ENCODE measurements around the gene EVI5.

Gene EVI5

DNA sequence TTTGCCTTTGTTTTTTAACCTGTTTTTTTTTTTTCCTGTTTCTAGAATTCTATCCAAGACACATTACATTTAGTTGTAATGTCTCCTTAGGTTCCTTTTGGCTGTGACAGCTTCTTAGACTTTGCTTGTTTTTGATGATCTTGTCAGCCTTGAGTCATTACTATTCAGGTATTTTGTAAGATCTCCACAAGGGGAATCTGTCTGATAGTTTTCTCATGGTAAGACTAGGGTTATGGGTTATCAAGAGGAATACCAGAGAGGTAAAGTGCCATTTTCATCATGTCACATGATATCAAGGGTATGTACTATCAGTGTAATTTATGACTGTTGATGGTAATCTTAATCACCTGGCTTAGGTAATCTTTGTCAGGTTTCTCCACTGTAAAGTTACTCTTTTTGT, 199.1 kb downstream of the EVI5 start:
- in situ Hi-C loops (cut with MboI; ENCODE audit: low sequenced_read_pairs), result loop anchor here (25.0 kb wide), 1 partner anchor 99 kb away; the partner anchor contains the start of gene GFI1

DNA sequence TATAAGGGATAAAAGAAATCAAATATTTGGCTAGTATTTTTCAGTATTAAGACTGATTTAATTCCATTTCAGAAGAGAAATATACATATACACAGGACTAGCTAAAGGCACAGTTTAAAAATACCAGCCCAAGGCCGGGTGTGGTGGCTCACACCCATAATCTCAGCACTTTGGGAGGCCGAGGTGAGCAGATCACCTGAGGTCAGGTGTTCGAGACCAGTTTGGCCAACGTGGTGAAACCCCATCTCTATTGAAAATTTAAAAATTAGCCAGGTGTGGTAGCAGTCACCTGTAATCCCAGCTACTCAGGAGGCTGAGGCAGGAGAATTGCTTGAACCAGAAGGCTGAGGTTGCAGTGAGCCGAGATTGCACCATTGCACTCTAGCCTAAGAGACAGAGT, 200.1 kb downstream of the EVI5 start:
- in situ Hi-C loops (cut with MboI; ENCODE audit: low sequenced_read_pairs), result loop anchor here (25.0 kb wide), 1 partner anchor 98 kb away; the partner anchor contains the start of gene GFI1

DNA sequence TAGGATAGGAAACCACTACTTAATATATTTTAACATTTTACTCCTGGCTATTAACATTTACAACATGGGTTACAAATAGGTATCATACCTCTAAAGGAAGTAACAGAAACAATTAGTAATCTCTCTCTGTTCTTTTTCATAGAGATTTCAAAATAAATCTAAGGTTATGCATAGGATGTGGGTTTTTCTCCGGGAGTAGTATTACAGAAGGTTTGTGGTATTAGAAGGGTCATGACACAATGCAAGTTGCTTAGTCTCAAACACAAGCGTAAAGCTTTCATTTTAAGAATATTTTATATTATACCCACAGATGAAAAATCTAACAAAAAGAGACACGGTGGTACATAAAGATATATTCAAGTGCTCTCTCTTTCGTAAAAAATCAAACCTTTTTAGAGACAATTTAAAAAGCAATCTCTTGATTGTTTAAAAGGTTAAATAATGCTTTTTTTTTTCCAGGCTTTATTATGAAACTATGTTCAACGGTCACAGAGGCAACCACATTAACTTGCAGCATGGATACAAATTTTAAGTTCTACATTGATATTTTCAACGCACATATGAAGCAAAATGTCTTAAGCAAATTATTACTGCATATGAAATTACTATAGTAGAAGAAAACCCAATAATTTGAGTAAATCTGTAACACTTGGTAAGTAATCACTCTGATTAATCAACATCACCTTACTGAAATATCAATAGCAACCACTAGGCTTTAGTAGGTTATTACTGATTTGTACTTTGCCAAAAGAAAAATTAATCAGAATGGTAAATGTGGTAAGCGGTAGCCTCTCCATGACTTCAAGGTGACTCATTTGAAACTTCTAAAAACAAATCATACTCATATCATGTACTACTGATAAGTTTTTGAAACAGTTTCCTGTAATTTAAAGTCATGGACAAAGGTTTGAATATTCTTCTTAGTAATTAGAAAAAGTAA, 200.8 kb downstream of the EVI5 start:
- in situ Hi-C loops (cut with MboI; ENCODE audit: low sequenced_read_pairs), result loop anchor here (25.0 kb wide), 1 partner anchor 97 kb away; the partner anchor contains the start of gene GFI1

DNA sequence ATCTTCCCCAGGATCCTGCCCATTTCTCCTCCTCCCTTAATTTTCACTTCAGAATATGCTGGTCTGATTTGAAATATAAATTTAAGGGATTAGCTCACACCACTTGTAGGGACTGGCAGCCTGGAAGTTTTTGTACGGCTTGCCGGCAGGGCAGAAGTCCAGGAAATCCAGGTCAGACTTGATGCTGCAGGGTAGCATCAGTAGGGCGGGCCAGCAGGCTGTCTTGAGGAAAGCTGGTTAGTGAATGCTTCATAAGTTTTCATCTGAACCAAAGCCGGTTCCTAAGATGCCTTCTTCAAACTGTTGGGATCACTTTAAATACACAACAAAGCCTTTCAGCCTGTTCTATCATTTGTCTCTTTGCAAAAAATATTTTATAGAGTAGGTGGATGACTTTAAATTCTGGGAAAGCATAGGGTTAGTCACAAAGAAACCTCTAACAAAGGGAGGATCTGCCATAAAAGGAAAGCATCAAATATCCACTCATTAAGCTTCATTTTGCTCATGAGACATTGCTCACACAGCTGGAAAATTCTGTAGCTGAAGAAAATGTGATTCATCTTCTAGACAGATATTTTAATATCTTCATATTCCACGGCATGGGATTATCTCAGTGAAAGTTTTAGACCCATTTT, 207.5 kb downstream of the EVI5 start:
- in situ Hi-C loops (cut with MboI; ENCODE audit: low sequenced_read_pairs), result loop anchor here (25.0 kb wide), 1 partner anchor 90 kb away; the partner anchor contains the start of gene GFI1

DNA sequence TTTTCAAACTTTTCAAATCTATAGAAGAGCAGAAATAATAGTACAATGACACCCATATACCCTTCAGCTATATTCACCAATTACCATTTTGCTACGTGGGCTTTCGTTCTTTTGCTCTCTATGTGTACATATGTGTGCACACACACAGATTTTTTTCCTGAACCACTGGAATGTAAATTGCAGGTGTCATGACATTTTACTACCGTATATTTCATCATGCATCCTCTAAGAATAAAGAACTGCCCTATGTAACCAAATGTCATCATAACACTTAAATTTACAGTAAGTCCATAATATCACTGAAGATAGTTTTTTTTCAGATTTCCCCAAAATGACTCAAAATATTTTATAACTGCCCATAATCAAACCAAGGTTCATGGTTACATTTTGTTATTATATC, 209.8 kb downstream of the EVI5 start:
- in situ Hi-C loops (cut with MboI; ENCODE audit: low sequenced_read_pairs), result loop anchor here (25.0 kb wide), 1 partner anchor 88 kb away; the partner anchor contains the start of gene GFI1

DNA sequence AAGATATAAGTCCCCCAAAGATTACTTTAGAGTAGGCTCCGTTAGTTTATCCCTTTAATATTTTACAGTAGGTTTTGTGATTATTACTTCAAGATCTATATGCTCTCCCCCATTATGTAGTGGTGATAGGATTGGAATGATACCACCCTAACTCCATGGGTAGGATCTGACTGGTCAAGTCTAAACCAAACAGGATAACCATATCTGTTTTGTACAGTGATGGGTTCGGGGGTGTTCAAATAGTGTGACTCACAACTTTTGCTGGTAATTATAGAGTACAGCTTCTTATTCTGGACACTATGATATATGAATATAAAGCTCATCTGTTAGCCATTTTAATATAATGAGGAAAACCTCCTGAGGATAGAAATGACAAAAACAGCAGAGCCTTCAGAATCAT, 212.4 kb downstream of the EVI5 start:
- in situ Hi-C loops (cut with MboI; ENCODE audit: low sequenced_read_pairs), result no loop called here

DNA sequence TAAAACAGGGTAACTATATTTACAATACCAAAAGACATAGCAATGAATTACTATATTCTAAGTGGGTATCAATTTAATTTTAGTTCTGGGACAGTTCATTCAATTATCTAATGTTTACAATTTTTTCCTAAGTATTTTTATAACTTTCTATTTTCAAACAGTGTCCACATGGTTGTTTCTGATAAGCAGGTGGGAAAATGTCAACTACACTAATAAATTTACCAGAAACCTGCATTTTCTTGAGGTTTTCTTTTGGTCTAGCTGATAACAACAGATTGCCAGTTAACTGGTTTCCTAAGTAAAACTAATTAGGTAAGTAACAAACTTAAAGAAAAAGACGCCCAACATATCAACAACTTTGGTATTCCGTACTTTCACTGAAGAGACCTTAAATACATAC, 213.3 kb downstream of the EVI5 start:
- in situ Hi-C loops (cut with MboI; ENCODE audit: low sequenced_read_pairs), result no loop called here

DNA sequence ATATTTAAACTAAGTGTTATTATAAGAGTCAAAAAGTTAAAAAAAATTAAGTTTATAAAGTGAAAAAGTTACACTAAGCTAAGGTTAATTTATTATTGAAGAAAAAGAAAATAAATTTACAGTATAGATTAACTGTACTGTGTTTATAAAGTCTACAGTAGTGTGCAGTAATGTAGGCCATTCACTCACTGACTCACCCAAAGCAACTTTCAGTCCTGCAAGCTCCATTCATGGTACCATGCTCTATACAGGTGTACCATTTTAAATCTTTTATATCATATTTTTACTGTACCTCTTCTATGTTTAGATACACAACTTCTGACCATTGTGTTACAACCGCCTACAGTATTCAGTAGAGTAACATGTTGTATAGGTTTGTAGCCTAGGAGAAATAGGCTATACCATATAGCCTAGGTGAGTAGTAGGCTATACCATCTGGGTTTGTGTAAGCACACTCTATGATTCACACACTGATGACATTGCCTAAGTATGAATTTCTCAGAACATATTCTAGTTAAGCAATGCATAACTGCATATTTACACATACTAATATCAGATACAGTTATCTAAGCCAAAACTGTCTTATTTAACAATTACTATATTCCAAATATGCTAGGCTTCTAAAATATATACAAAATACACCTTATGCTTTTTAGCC, 217.6 kb downstream of the EVI5 start:
- in situ Hi-C loops (cut with MboI; ENCODE audit: low sequenced_read_pairs), result no loop called here

DNA sequence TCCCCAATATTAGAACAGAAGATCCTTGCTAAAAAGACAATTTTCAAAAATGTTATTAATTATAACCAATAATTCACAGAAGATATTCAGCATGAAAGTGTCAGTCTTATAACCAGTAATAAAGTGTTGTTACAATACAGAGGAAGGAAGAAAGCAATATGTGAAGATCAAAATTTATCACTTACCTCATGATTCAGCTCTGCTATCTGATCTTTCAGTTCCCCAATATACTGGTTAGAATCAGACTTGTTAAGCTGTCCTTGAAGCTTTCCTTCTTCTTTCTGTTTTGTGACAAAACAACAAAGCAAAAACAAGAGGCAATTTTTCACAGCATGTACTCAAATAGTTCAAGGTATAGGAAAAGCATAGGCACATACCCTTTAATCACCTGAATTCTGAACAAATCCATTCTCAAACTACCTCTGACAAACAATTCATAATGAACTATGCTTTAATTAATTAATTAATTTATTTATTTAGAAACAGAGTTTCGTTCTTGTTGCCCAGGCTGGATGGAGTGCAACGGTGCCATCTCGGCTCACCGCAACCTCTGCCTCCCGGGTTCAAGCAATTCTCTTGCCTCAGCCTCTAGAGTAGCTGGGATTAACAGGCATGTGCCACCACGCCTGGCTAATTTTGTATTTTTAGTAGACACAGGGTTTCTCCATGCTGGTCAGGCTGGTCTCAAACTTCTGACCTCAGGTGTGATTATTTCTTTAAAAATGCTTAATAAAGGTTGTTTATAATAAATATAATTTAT, 221.3 kb downstream of the EVI5 start:
- in situ Hi-C loops (cut with MboI; ENCODE audit: low sequenced_read_pairs), result no loop called here

DNA sequence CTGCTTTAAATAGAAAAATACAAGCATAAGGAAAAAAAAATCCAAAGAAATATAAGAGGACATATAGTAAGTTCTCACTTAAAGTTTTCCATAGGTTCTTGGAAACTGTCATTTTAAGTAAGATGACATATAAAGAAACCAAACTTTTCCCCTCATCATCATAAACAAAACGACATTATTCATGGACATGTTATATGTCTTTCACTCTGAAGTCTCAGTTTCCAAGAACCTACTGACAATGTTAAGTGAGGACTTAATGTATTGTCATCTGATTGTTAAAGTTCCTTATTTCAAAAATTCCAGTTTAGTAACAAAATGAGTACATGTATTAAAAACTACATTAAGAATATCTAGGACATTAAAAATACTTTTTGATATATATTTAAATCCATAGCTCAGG, 228.6 kb downstream of the EVI5 start:
- in situ Hi-C loops (cut with MboI; ENCODE audit: low sequenced_read_pairs), result no loop called here

DNA sequence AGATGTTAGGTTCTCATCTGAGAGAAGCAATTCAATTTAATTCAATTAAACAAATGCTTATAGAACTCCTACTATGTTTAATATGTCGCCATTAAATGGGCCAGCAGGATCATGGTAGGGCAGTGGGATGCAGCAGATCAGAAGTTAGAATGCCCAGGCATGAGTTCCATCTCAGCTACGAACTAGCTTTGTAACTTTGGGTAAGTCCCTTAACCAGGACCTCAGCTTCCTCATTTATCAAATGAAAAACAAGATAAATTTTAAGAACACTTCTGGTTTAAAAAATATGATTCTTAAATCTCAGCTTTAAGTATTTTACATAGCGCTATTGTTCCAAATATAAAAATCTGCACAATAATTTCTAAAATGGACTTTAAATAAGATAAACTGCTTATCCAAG, 230.7 kb downstream of the EVI5 start:
- in situ Hi-C loops (cut with MboI; ENCODE audit: low sequenced_read_pairs), result no loop called here

DNA sequence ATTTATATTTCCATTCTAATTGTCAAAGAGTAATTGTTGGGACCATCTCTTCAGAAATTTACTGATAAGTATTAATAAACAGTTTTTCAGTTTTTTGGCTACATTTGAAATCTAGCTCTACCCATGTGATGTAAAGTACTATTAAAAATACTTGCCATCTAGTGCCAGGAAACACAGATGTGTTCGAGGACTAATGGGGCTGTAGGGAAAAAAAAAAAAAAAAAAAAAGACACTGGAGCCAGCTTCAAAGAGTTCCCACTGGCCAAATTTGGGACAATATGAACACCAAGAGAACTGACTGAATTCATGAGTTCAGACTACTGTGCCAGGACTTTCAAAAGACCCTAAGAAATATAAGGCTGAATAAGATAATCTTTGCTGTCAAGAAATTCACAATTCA, 233.0 kb downstream of the EVI5 start:
- in situ Hi-C loops (cut with MboI; ENCODE audit: low sequenced_read_pairs), result no loop called here

DNA sequence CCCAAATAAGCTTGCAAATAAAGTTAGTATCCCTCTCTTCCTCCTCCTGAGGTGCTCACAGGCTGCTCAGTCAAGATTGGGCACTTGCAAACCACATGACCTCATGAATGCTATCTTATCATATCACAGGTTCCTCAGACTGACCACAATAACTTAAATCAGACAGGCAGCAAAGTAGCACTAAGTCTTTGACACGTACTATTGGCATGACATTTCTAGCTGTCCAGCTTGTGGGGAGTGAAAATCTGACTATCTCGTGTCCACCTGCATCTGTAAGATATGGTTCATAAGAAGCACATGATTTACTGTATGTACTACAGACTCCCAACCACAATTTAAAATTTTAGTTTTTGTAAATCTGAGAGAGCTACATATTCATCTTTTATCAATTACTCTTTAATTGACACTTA, 240.1 kb downstream of the EVI5 start:
- in situ Hi-C loops (cut with MboI; ENCODE audit: low sequenced_read_pairs), result no loop called here

DNA sequence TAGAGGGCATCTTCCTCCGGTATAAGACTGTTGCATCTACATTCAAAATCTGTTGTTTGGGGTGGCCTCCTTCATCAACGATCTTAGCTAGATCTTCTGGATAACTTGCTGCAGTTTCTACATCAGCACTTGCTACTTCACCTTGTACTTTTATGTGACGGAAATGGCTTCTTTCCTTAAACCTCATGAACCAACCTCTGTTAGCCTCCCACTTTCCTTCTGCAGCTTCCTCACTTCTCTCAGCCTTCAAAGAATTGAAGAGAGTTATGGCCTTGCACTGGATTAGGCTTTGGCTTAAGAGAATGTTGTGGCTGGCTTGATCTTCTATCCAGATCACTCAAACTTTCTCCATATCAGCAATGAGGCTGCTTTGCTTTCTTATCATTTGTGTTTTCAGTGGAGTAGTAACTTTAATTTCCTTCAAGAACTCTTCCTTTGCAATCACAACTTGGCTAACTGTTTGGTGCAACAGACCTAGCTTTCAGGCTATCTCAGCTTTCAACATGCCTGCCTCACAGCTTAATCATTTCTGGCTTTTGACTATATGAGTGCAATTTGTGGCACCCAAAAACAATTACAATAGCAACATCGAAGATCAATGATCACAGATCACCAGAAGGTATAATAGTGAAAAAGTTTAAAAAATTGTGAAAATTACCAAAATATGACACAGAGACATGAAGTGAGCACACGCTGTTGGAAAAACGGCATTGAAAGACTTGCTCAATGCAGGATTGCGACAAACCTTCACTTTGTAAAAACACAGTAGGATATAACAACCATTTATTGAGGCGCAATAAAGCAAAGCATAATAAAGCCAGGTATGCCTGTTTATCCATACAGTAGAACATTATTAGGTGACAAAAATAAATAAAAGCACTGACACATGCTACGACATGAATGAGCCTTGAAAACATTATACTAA, 241.5 kb downstream of the EVI5 start:
- in situ Hi-C loops (cut with MboI; ENCODE audit: low sequenced_read_pairs), result no loop called here

DNA sequence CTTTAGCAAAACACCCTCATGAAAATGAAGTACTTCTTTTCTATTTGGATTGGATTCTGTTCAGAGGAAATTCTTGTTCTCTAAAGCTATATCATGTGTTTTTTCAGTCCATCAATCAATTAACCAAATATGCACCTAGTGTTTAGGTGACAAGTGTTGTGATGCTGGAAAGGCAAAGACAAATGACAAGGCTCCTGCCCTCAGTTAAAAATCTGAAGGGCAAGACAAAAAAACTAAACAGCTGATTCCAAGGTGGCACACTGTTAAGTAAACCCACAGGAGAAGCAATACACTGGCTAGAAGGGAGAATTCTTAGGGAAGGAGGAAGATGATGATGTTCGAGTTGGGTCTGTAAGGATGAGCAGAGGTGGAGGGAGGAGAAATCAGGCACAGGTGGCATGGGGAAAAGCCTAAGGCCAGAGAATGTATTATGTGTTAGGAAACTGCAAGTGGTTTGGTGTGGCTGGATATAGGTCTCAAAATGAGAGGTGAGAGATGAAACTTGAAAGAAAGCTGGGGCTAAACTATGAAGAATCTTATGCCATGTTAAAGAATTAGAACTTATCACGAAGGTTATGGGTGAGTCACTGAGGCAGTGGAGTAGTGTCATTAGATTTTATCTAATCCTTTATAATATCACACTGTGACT, 246.4 kb downstream of the EVI5 start:
- in situ Hi-C loops (cut with MboI; ENCODE audit: low sequenced_read_pairs), result no loop called here

DNA sequence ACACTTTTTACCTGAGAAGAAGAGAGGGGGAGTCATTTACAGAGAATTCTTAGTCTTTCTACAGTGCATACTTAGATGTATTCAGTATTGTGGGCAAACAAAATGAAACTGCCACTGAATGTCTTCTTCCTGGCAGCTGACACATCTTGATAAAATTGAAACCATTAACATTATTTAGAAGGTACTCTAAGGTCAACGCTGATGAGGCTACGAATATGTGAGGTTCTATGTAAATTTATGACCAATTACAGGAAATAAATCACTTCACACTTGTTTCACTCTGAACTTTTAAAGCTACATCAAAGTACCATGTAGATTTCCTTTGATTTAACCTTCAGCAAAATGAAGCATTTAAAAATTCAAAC, 246.9 kb downstream of the EVI5 start:
- in situ Hi-C loops (cut with MboI; ENCODE audit: low sequenced_read_pairs), result no loop called here

DNA sequence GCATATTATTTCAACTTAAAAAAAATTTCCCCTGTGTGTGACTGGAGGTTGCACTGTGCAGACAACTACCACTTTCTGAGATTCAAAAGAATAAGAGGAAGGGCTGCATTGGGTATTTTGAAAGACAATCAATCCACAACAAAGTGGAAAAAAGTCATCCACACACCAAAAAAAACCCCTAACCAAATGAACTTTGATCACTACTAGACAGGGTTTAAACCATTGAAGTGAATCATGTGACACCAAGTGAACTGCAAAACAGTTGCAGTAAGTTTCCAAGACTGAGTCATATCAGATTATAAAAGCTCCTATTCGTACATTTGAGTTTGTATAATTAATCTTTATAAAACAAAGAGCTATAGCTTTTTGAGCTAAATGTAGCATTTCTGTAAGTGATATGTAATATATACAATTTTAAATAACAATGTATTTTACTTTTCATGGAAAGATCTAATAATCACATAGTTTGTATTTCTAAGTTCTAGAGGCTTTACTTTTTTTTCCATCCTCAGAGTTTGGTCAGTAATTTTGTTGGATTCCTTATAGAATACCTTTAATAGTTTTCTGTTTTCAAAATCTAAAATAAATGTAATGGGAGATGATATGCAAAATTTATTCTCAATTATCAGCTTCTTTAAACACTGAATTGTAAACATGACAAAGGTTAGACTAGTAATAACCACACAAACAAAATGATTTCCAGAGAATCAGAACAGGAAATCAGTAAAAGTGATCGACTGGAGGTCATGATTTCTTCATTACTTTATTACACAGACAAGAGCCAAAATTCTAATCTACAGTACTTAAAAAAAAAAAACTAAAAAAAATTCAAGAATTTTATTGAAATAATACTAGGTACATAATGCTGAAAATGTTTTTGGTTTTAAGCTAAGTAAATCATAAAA, 247.7 kb downstream of the EVI5 start:
- in situ Hi-C loops (cut with MboI; ENCODE audit: low sequenced_read_pairs), result no loop called here
